HG03354 (cell line): ENCODE measurements around the gene CIITA.

Experiments used
- ATAC-seq: cut with Tn5 transposase; IDR thresholded peaks from one replicate; pipeline ENCODE4 v1.9.1; 2021; ENCODE audit warnings: mild to moderate bottlenecking; ENCODE audit not compliant: unreplicated experiment, poor library complexity, severe bottlenecking

Gene CIITA

DNA sequence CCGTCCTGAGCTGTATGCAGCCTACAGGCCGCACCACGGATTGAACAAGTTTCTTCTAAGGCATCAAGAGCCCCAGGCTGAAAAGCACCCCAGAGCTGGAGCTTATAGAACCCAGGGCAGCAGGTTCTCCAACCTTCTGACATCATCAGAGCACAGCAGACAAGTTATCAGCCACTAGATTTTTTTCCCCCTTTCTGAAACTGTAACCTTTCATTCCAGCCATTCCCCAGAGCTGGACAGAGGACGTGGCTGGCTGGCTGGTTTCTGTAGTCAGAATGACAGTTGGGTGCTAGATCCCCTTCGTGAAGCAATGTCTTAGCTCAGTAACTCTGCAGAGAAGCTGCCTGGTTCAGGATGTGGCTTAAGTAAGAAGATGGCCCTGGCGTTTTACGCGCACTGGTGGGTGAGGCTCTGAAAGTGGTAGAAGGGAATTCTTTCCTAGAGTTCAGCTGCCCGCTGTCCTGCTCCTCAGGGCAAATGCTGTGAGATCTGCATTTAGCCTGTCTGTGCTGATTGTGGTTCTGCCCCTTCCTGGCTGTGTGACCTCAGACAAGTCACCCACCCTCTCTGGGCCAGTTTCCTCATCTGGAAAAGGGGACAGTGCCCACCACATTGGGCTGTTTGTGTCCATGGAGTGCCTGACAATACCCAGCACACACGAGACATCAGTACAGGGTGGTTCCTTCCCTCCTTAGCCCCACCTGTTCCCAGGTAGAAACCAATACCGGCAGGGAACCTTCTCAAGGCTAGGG, 56.1 kb downstream of the CIITA start:
- no peak for ATAC-seq

DNA sequence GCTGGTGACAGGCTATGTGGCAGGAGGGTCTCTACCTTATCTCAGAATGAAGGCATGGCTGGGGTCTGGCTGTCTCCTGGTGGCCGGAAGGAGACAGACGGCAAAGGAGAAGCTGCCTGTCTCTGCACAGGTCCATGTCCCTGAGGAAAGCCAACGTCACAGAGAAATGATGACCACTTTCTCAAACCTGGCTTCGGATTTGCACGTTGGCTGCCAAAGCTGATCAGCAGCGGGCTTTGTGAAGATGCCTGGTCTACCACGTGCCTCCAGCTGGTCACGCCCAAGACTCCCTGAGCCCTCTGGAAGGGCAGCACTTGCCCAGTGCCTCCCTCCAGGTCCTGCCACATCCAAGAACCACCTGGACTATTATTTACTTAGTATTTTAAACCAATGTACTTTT, 56.9 kb downstream of the CIITA start:
- no peak for ATAC-seq

DNA sequence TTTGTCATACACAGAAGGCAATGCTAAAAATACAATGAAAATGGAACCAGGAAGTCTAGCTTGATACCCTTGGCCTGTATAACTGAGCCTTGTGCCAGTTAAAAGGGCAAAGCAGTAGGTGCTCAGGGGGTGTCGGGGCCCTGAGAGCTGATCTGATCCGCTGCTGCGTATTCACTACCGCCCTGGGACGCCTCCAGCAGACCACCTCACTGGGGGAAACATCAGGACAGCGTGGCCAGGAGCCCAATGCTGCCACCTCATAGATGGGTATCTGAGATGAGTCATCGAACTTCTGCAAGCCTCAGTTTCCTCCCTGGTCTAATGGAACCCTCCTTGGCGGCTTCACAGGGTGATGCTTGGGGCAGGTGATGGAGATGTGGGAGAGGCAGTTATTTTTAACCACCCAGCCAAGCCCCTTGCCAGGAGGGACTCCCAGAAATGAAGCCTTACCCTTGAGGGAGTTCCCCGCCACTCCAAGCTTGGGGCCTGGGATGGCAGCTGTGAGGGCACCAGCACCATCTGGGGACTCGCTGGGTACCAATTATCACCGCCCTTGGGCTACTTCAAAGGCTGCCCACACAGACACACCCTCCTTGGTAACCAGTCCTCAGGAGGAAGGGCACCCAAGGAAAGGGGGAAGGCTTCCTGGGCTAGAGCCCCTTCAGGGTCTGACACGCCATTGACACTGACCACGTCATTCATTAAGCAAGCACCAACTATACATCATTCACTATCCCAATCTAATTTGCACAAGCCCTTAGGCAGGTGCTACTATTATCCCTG, 57.5 kb downstream of the CIITA start:
- ATAC-seq, result no peak

DNA sequence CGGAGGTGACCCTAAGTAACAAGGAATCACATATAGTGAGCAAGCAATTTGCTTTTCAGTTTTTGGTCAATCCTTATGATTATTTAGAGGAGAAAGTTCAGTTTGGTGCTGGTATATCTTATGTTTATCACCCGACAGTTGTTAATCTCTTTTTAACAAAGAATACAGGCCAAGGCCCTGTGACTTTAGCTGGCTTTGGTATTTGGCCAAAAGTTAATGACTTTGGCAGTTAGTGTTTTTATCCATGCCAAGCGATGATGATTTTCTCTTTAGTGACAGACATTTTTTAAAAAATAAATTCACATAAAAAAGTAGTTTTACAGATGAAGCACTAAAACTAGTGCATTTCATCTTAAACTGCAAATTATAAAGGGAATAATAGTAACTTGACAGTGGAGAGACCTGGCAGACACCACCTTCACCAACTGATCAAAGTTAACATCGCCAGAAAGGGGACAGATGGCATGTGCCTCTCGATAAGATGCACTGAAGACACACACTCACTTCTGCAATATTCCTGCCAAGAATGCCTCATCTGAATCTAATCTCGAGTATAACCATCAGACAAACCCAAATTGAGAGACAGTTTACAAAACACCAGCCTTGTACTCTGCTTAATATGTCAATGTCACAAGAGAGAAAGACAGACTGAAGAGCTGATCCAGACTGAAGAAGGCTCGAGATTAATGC, 58.4 kb downstream of the CIITA start:
- ATAC-seq, result no peak

DNA sequence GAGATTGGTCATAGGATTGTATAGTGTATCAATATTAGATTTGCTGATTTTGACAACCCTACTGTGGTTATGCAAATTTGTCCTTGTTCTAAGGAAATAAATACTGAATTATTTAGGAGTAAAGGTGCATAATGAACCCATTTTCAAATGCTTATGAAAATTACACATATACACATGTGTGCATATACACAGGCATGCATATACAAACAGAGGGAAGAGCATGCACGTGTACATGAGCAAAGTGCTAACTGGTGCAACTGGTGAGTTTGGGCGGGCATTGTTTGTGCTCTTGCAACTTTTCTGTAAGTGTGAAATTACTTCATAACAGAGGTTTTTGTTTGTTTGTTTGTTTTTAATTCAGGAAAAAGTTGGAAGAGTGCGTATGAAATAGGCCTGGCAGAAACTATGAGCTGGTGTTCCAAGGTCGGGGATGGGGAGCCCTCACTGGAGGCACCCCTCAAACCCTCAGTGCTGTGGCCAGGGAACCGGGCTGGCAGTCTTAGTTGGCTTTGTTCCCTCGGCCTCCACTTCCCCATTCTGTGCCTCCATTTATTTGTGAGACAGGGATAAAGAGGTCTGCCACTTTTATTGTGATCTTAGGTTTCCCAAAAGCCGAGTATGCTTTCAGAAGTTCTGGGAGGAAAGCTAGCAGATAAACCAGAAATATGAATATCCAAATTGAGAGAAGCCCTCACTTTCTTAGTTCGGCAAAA, 59.4 kb downstream of the CIITA start:
- ATAC-seq, result no peak

DNA sequence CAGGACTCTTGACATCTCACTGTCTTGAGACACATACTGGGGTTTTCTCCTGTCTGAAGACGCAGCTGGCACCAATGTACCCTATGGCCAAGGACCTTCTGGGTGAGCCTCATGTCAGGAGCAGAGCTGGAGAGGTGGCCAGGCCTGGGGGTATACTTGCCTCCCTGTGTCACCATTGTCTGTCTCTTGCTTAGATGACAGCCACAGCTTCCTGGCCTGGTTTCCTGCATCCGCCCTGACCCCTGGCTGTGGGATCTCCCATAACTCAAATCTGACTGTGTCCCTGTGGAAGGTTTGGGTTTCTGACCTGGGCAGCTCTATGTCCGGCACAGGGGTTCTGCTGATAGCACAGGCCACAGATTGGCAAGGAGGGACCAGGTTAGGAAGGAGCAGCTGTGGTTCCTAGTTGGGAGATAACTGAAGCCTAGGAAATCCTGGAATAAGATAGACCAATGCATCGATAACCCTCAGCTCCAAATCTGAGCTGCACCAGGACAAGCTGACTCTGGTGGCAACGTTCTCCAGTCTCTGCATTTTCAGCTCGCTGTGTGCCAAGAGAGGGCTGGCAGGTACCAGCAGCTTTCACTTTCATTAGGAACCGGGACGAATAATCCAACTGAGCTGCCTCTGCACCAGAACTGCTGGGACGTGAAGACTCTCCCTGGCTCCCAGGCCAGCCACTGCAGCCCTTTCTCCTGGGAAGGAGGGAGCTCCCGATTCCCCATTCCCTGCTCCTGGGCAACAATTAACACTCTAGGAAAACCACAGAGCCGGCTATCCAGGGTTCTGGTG, 60.3 kb downstream of the CIITA start:
- no peak for ATAC-seq

DNA sequence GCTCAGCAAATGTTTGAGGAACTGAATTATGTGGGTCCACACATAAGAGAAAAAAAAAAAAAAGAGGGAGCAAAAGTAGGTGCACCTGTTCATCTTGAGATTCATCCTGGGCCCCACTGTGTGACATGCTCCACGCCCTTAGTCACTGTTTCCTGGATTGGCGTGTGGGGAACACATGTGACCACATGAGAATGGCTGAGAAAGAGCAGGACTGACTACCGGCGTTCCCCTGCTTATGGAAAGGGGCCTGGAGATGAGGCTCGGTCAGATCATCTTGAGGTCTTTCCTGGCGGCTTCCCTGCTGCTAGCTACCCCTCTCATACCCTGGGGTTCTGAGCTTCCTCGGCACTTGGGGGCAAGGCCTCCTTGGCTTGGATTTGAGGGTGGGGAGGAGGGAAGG, 61.3 kb downstream of the CIITA start:
- no peak for ATAC-seq

DNA sequence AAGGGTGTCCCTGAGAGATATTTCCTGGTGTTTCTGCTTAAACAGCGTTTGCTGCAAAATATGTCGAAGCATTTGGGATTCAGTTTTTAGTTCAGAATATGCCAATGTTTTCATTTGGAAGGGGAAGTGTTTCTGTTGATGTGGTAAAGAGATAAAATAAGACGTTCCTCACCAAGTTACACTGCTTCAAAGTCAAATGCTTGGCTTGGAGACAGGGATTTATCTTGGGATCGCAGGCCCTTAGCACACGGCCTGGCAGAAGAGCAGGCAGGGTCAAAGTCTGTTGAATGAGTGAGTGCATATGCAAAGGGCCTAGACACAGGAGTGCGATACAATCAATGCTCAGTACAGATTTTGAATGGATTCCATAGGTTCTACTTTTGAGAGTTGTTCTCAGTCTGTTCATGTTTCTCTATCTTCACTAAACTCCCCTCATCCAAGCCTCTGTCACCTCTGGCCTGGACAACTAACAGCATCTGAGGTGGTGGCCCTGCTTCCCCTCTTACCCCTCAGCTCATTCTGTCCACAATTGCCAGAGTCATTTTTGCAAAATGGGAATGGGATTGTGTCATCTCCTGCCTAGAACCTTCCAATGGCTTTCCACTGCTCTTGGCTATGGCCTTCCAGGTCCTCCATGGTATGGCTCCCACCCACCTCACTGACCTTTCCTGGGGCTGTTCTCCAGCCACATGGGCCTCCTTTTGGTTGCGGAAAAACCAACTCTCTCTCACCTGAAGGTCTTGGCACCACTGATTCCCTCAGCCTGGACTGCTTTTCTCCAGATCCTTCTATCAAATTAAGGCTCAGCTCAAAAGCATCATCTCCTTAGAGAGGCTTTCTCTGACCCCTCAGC, 62.0 kb downstream of the CIITA start:
- ATAC-seq, result no peak

DNA sequence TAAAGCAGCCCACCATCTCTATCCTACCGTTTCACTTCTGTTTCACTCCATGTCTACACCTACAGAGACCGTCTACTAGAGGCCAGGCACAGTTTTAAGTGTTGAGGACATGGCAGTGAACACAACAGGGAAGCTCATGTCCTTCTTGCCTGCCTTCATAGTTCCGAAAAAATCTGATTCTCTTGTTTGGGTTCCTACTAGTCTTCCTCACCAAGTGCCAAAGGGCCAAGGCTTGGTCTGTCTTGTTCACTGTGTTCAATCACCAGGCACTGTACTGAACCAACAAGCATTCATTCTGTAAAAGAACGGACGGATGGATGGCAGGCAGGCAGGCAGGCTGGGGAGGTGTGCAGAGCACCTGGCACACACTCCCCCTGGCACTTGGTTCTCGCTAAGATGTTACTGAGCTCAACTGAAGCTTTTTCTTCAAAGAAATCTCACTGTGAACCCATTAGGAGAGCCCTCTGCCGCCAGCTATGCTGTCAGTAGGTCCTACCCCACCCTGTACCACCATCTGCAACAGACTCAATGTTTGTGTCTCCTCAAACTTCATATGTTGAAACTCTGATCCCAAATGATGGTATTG, 62.7 kb downstream of the CIITA start:
- ATAC-seq, result no peak

DNA sequence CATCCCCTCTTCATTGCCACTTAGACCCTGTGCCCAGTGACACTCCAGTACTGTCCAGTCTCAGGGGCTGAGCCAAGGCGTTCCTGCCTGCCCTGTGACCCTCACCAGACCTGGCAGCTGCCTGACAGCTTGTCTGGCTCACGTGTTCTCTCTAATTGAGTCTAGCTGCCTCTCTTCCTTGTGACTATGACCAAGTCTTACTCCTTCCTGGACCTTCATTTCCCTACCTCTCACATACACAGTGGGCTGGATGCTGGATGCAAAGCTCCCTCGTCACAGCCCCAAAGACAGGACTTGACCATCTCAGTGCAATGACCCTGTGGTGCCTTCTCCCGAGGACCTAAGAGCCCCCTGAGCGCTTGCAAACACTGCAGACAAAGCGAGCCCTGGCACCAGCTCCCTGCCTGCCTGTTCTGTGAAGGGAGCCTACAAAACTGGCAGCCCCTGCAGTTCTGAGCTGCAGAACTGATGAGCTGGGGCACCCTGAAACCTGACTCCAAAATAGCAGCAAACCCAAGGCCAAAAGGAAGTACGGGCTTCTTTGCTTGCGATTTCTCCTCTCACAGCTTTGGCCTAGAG, 63.6 kb downstream of the CIITA start:
- ATAC-seq, result no peak

DNA sequence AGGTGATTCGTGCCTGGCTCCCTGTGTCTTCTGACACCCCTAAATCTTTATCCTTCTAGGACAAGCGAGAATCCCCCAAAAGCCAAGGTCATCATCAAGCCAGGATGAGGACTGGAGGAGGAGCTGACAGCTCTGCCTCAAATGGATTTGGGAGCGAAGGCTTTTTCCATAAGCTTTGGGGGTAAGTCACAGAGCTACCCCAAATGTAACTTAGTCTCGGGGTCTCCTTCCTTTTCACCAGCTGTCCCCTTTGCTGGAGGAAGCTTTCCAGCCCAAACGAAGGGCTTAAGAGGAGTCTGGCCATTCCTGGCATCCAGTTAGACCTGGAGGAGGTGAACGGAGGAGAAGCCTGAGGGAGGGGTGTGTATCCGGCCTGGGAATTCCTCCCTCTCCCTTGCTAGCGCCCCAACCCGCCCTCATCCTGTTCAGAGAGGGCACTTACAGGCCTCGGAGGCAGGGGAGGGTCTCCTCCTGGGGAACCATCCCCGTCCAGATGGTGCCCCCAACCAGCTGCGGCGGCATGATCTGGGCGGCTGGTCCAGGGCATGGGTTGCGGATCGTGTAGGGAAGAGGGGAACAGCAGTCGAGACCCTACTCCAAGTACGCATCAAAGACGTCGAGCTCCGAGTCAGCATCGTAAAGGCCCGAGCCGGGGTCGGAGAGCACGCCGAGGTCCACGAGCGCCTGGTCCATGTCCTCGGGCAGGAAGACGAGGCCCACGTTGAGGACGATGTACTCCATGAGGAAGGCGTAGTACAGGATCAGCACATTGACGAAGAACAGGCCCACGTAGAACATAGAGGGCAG, 64.3 kb downstream of the CIITA start:
- ATAC-seq, result peak; percentile 0

DNA sequence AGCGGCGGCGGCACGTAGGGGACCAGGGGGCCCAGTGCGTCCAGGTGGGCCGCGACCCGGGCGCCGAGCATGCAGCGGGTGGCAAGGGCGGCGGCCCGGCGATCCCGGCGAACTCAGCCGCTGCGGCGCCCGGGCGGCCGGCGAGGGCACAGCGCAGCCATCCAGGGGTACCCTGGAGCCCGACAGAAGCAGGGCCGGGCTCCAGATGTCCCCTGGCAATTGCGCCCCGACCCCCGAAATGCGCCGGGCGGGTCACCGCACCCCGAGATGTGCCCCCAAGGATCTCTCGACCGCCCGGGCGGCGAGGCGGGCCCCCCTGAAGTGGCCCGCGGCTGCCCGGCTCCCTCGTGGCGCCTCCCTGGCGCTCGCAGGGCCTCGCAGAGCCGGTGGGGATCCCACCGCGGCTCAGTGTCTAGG, 64.9 kb downstream of the CIITA start:
- peak; percentile 19 for ATAC-seq

DNA sequence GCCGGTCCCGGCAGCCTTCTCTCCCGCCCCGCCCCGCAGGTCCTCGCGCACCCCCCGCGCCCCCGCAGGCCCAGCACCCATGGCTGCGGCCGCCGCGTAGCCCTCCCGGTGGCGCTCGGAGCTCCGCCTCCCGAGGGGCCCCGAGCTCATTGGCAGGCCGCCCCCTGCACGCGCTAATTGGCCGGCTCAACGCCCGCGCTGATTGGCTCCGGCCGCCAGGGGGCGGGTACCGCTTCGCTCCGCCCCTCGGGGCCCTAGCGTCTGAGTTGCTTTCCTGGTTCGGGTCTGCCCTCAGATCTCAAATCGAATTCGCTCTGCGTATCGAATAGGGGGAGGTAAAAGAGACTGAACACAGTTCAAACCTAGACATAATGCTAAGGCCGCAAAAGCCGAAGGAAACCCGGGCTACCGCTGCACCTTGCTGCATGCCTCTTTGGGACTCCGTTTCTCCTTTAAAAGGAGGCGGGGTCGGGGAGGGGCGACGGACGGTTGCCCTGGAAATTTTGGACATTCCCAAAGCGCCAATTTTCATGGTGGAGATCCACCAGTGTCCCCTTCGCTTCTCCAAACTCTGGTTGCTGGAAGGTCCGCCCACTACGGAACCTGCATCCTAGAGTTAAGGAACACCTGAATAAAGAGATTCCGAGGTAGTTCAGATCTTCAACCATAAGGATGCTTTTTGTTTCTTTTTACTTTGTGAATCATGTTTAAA, 65.5 kb downstream of the CIITA start, which contains the start of gene DEXI:
DEXI (minus strand) TSS at position 117 of the 712 bp plus-strand sequence. CDS start 463 bp downstream, outside the sequence.
- peak; percentile 68 for ATAC-seq

DNA sequence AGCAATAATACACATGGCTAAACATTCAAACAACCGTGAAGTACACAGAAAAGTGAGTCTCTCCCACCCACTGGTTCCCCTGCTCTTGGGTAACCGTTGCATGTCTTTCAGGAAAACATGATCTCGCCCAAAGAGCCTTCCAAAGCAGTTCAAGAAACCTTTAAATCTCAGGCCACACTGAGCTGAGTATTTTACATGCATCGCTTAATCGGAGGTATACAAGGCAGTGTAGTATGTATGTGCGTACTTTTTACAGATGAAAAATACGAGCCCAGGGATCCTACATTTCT, 66.0 kb downstream of the CIITA start:
- no peak for ATAC-seq

DNA sequence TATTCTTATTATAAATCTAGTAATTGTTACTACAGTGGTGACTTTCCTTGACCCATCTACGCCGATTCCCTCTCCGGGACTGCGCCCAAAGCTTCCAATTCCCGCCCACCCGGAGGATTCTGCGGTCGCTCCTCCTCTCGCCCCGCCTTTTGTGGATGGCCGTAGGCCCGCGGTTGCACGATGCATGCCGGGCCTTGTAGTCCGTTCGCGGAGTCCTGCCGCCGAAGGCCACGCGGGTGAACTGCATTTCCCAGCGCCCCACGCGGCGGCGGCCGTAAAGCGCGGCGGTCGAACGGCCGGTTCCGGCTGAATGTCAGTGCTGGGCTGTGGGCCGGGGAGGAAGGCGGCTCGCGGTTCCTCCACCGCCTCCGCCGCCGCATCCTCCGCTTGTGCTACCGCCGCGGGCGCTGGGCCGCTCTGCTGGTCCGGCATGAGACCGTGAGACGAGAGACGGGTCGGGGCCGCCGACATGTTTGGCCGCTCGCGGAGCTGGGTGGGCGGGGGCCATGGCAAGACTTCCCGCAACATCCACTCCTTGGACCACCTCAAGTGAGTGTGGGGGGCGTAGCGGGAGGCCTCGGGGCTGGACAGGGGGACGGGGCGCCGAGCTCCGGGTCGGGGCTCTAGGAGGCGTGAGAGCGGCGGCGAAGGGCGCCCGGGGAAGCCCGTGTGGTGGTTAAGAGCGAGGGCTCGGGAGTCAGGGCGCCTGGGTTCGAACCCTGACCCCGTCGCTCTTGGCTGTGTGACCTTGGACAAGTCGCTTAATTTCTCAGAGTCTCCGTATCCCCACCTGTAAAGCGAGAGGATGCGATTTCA, 67.5 kb downstream of the CIITA start, which contains the start of gene CLEC16A:
CLEC16A (plus strand) TSS at position 316 of the 816 bp plus-strand sequence; CDS start at position 470, 154 bp downstream.
- peak; percentile 77 for ATAC-seq
